GM19455 (cell line): ENCODE measurements around the gene ANKDD1A.

Source experiments
- ATAC-seq: cut with Tn5 transposase; IDR thresholded peaks from one replicate; pipeline ENCODE4 v1.9.1; 2021; ENCODE audit not compliant: unreplicated experiment

The ANKDD1A gene

GRCh38 chr15:64895285-64896065 lies 16.2 kb upstream of the ANKDD1A start:
- no peak for ATAC-seq

DNA sequence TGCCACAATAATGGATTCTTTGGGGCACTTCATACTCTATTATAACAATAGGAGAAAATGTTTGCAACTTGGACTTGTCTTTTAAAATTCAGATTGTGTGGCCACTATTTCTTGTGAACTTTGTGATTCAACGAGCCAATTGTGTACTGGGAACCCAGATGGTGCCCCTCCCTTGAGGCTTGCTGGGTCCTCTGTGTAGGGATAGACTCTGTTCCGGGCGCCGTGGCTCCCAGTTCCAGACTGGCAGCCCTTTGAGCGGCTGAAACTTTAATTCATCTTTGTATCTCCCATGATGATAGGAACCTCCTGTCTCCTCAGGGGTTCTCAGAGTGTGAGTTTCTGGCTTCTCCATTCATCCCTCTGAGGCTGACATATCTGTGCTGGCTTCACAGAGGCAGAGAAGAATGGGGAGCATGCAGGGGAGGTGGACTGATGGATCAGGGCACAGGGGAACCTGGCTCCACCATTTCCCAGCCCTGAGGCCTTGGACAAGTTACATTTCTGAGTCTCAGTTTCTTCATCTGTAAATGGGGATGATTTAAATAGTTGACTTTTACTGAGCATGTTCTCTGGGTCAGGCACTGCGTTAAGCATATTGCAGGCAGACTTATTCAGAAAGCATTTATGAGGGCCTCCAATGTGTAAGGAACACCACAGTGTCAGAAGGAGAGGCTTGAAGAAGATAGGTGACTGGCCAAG lies 15.2 kb upstream of the ANKDD1A start:
- ATAC-seq = no peak

DNA sequence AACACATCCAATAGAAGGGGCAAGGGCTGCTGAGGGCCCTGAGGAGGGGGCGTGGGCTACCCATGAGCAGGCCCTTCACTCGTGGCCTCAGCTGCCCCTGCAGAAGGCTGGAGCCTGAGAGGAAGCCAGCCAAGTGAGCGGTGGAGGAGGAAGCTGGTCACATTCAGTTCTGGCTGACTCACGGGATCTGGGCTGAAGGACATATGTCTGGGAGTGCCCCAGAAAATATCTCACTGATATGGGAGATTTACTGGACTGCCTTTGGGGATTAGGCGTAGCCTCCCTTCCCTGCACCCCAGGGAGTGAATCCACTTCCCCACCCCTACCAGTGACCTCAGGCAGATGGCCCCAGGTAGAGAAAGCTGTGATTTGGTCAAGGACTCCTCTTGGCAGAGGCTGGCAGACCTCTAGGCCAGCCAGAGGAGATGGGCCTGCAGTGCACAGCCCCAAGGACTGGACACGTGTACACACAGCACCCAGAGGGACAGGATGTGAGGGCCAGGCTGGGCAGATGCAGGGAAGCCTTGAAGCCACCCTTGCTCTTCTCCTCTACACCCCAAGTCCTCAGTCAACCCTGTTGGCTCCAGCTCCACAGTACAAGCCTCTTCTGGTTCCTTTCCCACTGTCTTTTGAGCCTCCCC lies 14.2 kb upstream of the ANKDD1A start:
- no peak for ATAC-seq

GRCh38 chr15:64898406-64898805 lies 13.3 kb upstream of the ANKDD1A start:
- ATAC-seq = no peak

GRCh38 chr15:64901141-64901540 lies 10.6 kb upstream of the ANKDD1A start:
- ATAC-seq = no peak

- ATAC-seq = no peak
These were observed 9.8 kb upstream of the ANKDD1A start for GRCh38 chr15:64901914-64902313.

GRCh38 chr15:64902863-64903262 lies 8.8 kb upstream of the ANKDD1A start:
- ATAC-seq = no peak

- ATAC-seq = no peak
These were observed 8.3 kb upstream of the ANKDD1A start for GRCh38 chr15:64903326-64903950.

- ATAC-seq = no peak
These were observed 7.5 kb upstream of the ANKDD1A start for GRCh38 chr15:64904189-64904588.

- ATAC-seq = no peak
These were observed 6.4 kb upstream of the ANKDD1A start for GRCh38 chr15:64905119-64905831.

DNA sequence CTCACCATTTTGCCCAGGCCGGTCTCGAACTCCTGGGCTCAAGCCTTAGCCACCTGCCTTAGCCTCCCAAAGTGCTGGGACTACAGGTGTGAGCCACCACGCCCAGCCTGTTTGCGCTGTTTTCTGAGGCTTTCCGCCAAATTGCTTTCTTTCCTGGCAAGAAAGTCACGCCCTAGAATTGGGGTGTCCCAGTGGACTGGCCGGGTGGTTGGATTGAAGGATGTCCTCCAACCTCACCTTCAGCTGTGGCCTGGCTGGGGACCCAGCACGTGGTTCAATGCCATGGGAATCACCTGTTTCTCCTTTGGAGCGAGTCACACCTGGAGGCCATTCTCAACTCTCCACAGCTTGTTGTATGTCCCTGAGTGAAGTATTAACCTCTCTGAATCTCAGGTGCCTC lies 5.8 kb upstream of the ANKDD1A start:
- ATAC-seq = no peak

DNA sequence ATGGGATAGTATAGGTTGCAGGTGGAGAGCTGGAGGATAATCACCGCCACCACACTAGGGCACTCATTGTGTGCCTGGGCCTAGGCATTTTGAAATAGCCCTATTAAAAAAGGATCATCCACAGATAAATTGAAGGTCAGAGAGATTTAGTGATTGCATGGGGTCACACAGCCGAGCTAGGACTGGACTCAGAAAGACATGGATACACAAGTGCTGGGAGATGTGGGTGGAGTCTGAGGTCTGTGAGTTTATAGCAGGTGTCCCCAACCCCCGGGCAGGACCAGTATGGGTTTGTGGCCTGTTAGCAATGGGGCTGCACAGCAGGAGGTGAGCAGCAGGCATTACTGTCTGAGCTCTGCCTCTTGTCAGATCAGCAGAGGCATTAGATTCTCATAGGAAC lies 5.3 kb upstream of the ANKDD1A start:
- ATAC-seq = no peak

- no peak for ATAC-seq
These were observed 3.7 kb upstream of the ANKDD1A start for GRCh38 chr15:64907991-64908390.

DNA sequence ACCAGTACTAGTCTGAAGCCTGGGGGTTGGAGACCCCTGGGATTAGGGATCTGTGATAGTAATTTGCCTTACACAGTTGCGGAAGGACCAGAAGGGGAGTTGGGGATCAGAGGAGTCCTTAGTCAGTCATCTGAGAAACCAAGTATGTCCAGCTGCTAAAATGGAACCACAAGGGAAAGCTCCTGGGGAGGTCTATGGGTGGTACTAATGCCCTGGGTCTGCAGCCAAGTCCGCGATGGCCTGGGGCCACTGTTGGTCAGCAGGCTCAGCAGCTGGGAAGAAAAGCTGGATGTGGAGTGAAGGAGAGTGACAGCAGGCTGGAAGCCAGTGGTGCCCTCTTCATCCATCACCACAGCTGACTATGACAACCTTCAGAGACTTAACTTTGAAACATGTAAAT lies 2.2 kb upstream of the ANKDD1A start:
- ATAC-seq = no peak

- no peak for ATAC-seq
These were observed 950 bp downstream of the ANKDD1A start for GRCh38 chr15:64912379-64913325.

GRCh38 chr15:64915518-64916227 lies 4.0 kb downstream of the ANKDD1A start:
- no peak for ATAC-seq

- ATAC-seq = no peak
These were observed 4.7 kb downstream of the ANKDD1A start for GRCh38 chr15:64916365-64916764.

DNA sequence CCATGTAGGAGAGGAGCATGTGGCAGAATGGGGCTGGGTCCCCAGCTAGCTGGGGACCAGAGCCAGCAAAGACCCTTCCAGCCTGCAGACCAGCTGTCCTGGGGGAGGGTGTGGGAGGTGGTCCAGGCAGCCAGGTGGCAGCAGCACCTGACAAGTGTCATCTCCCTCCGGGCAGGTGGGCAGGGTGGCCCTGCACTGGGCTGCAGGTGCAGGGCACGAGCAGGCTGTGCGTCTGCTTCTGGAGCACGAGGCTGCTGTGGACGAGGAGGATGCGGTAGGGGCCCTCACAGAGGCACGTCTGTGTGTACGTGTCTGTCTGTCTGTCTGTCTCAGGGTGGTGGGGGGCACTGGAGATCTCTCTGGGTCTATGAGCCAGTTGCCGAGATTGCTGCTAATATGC lies 5.5 kb downstream of the ANKDD1A start:
- ATAC-seq = no peak

GRCh38 chr15:64919721-64920120 lies 8.0 kb downstream of the ANKDD1A start:
- no peak for ATAC-seq
